OCI-LY1 (cell line): ENCODE measurements around the gene CYB5D1.

Source experiments
- H2AFZ ChIP-seq: fragments of 200-600 bp; sonication (generic), shearing (Covaris generic); 2 replicates; pipeline ENCODE4 v1.6.0; 2014; ENCODE audit warnings: antibody characterized with exemption, mild to moderate bottlenecking, low read length
- H3F3A ChIP-seq: fragments of 200-600 bp; sonication (generic), shearing (Covaris generic); 2 replicates; pipeline ENCODE4 v1.6.0; 2014; ENCODE audit warnings: mild to moderate bottlenecking, antibody characterized with exemption, low read length, moderate library complexity; ENCODE audit not compliant: insufficient read depth
- H3K27ac ChIP-seq: fragments of 200-600 bp; sonication (generic); 2 replicates; pipeline ENCODE4 v1.5.1; 2014; ENCODE audit warnings: low read length, mixed run types, mild to moderate bottlenecking, low read depth; ENCODE audit not compliant: poor library complexity, severe bottlenecking
- H3K27me3 ChIP-seq: fragments of 200-600 bp; sonication (generic); 2 replicates; pipeline ENCODE4 v1.6.0; 2014; ENCODE audit warnings: antibody characterized with exemption, mild to moderate bottlenecking, low read length, moderate library complexity; ENCODE audit not compliant: insufficient read depth
- H3K36me3 ChIP-seq: fragments of 200-600 bp; sonication (generic); 2 replicates; pipeline ENCODE4 v1.6.1; 2014; ENCODE audit warnings: mild to moderate bottlenecking, antibody characterized with exemption, low read length, moderate library complexity, mixed read lengths; ENCODE audit not compliant: insufficient read depth
- H3K4me1 ChIP-seq: fragments of 200-600 bp; sonication (generic); 2 replicates; pipeline ENCODE4 v1.5.1; 2014; ENCODE audit warnings: mild to moderate bottlenecking, low read length, moderate library complexity; ENCODE audit not compliant: insufficient read depth, severe bottlenecking
- H3K4me2 ChIP-seq: fragments of 200-600 bp; sonication (generic), shearing (Covaris generic); 2 replicates; pipeline ENCODE4 v1.6.1; 2014; ENCODE audit warnings: low read length
- H3K4me3 ChIP-seq: fragments of 200-600 bp; sonication (generic); 2 replicates; pipeline ENCODE4 v1.5.1; 2014; ENCODE audit warnings: low read length, low read depth, mild to moderate bottlenecking, mixed read lengths; ENCODE audit not compliant: poor library complexity, severe bottlenecking
- H3K79me2 ChIP-seq: fragments of 200-600 bp; shearing (Covaris generic); 2 replicates; pipeline ENCODE4 v1.6.1; 2016; ENCODE audit warnings: mixed run types, low read length, mixed read lengths; ENCODE audit not compliant: insufficient read depth
- H3K9ac ChIP-seq: fragments of 200-600 bp; sonication (generic), shearing (Covaris generic); 2 replicates; pipeline ENCODE4 v1.6.1; 2014; ENCODE audit warnings: mild to moderate bottlenecking, low read length, mixed read lengths
- H3K9me2 ChIP-seq: fragments of 200-600 bp; sonication (generic), shearing (Covaris generic); 2 replicates; pipeline ENCODE4 v1.6.1; 2014; ENCODE audit warnings: low read depth, mild to moderate bottlenecking, low read length, mixed read lengths
- H3K9me3 ChIP-seq: fragments of 200-600 bp; shearing (Covaris generic); 2 replicates; pipeline ENCODE4 v1.6.1; 2014; ENCODE audit warnings: low read length, mixed read lengths
- H4K20me1 ChIP-seq: fragments of 200-600 bp; sonication (generic), shearing (Covaris generic); 2 replicates; pipeline ENCODE4 v1.6.0; 2016; ENCODE audit warnings: mild to moderate bottlenecking, low read length; ENCODE audit not compliant: insufficient read depth
- EZH2 ChIP-seq: fragments of 200-600 bp; sonication (generic), shearing (Covaris generic); IDR thresholded peaks from 2 replicates; pipeline ENCODE4 v1.8.0; 2017; ENCODE audit warnings: borderline replicate concordance, mixed run types, mild to moderate bottlenecking, antibody characterized with exemption, low read length, moderate library complexity, mixed read lengths
- TF ChIP-seq, protein P1 (sequence below): fragments of 200-600 bp; sonication (generic), shearing (Covaris generic); IDR thresholded peaks from 2 replicates; pipeline ENCODE4 v1.5.1; 2017; ENCODE audit warnings: mild to moderate bottlenecking, antibody characterized with exemption, low read length, moderate library complexity, mixed read lengths

The CYB5D1 gene

DNA sequence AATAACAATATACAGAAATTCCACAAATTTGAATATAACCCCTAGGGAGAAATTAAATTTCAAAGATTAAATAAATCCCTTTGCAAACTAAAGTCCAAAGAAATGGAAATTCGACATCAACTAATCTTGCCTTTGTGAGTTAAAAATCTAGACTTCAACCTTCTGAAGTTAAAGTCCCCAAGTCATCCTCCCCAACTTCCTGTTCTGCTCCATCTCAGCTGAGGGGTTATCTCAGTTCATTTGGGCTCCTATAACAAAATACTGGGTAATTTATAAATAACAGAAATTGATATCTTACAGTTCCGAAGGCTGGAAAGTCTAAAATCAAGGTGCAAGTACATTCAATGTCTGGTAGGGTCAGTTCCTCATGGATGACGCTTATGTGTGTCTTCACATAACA lies 46.6 kb upstream of the CYB5D1 start:
- H4K20me1 ChIP-seq, result no peaks in the 10 kb centered on the region
- H3K9ac ChIP-seq, result no peak overlapping the region
- no peak overlapping the region for H3K27ac ChIP-seq
- no peaks in the 10 kb centered on the region for H3K79me2 ChIP-seq
- H3F3A ChIP-seq, result no peaks in the 10 kb centered on the region
- H3K4me3 ChIP-seq, result no peak overlapping the region
- no peaks in the 10 kb centered on the region for H3K36me3 ChIP-seq
- H3K27me3 ChIP-seq, result 0 out of 2 replicates have a peak, but pooled peaks cover 1% of the 10 kb centered on the region
- no peaks in the 10 kb centered on the region for H3K9me2 ChIP-seq
- no peaks in the 10 kb centered on the region for H3K9me3 ChIP-seq
- no peak overlapping the region for H2AFZ ChIP-seq
- TF ChIP-seq, protein P1, sequence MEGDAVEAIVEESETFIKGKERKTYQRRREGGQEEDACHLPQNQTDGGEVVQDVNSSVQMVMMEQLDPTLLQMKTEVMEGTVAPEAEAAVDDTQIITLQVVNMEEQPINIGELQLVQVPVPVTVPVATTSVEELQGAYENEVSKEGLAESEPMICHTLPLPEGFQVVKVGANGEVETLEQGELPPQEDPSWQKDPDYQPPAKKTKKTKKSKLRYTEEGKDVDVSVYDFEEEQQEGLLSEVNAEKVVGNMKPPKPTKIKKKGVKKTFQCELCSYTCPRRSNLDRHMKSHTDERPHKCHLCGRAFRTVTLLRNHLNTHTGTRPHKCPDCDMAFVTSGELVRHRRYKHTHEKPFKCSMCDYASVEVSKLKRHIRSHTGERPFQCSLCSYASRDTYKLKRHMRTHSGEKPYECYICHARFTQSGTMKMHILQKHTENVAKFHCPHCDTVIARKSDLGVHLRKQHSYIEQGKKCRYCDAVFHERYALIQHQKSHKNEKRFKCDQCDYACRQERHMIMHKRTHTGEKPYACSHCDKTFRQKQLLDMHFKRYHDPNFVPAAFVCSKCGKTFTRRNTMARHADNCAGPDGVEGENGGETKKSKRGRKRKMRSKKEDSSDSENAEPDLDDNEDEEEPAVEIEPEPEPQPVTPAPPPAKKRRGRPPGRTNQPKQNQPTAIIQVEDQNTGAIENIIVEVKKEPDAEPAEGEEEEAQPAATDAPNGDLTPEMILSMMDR, result no peak
- no peak for TF ChIP-seq EZH2
- no peaks in the 10 kb centered on the region for H3K4me1 ChIP-seq
- H3K4me2 ChIP-seq, result no peak overlapping the region

DNA sequence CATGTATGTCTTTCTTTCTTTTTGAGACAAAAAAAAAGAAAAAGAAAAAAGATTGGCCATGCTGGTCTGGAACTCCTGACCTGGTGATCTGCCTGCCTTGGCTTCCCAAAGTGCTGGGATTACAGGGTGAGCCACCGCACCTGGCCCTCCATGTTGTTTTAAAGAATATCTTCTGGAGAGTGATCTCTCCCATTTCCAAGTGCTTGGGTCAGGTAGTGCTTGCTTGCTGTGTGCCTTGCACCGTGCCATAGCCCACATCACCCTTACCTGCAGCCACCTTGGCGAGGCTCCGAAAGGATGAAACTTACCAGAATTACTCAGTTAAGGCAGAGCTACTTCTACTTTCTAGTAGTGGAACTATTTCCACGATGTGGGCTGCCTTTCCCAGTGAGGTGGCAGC lies 42.8 kb upstream of the CYB5D1 start:
- no peaks in the 10 kb centered on the region for H3K4me1 ChIP-seq
- no peak overlapping the region for H3K27ac ChIP-seq
- peaks cover 7% of the 10 kb centered on the region; the same call in 1 of the 2 replicates for H3K27me3 ChIP-seq
- H3K9me3 ChIP-seq, result no peaks in the 10 kb centered on the region
- H3K36me3 ChIP-seq, result no peaks in the 10 kb centered on the region
- no peak for TF ChIP-seq EZH2
- TF ChIP-seq, protein P1, result no peak
- no peaks in the 10 kb centered on the region for H4K20me1 ChIP-seq
- H3K79me2 ChIP-seq, result no peaks in the 10 kb centered on the region
- H2AFZ ChIP-seq, result no peak overlapping the region
- no peaks in the 10 kb centered on the region for H3F3A ChIP-seq
- no peak overlapping the region for H3K4me3 ChIP-seq
- no peaks in the 10 kb centered on the region for H3K9me2 ChIP-seq
- H3K4me2 ChIP-seq, result no peak overlapping the region
- no peak overlapping the region for H3K9ac ChIP-seq

DNA sequence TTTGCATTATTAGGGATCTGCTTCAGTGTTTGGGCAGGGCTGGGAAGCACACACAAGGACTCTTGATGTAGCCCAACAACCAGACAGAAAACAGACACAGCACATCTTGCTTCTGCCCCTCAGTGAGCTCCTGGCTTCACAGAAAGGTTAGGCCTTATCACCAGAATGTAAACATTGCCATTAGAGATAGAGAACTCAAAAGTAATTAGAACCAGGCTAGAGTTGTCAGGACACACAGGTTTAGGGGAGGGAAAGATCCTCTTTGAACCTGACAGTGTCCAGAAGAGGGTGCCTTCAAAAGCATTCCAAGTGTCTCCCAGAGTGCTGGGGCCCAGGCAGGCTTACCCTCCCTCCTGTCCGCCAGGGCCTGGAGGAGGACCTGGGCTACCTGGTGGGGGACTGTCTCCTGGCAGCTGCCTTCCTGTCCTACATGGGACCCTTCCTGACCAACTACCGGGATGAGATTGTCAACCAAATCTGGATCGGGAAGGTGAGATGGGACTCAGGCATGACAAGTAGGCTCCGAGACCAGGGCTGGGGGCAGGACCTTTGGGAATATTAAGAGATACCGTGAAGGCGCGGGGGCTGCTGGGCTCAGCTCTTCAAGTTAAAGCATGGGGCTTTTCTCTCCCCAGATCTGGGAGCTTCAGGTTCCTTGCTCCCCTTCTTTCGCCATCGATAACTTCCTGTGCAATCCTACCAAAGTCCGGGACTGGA lies 40.7 kb upstream of the CYB5D1 start:
- H3K79me2 ChIP-seq, result no peaks in the 10 kb centered on the region
- H3F3A ChIP-seq, result no peaks in the 10 kb centered on the region
- no peaks in the 10 kb centered on the region for H3K9me3 ChIP-seq
- no peaks in the 10 kb centered on the region for H3K36me3 ChIP-seq
- no peaks in the 10 kb centered on the region for H4K20me1 ChIP-seq
- H2AFZ ChIP-seq, result no peak overlapping the region
- H3K9me2 ChIP-seq, result no peaks in the 10 kb centered on the region
- no peak overlapping the region for H3K9ac ChIP-seq
- H3K27ac ChIP-seq, result no peak overlapping the region
- H3K4me2 ChIP-seq, result no peak overlapping the region
- H3K4me3 ChIP-seq, result no peak overlapping the region
- peaks cover 7% of the 10 kb centered on the region; the same call in 1 of the 2 replicates for H3K27me3 ChIP-seq
- TF ChIP-seq EZH2, result no peak
- TF ChIP-seq, protein P1, result no peak
- no peaks in the 10 kb centered on the region for H3K4me1 ChIP-seq
